ENCODE results near the gene USP10.
"Not testable (repeated sequence)": the region's sequence is repeated elsewhere in the genome, so short reads cannot be mapped to it uniquely, and the experiment has no call there.

USP10 gene

GRCh38 chr16:84683691-84684591 lies 15.9 kb upstream of the USP10 start:
- no peak overlapping the region for H3K27ac ChIP-seq
- TF ChIP-seq CTCF (conservative IDR thresholded peaks at IDR 0.05) = no peak

- TF ChIP-seq CTCF (conservative IDR thresholded peaks at IDR 0.05) = no peak
Observed at GRCh38 chr16:84684592-84684965, 15.2 kb upstream of the USP10 start.

GRCh38 chr16:84685210-84685609 lies 14.6 kb upstream of the USP10 start:
- TF ChIP-seq CTCF (conservative IDR thresholded peaks at IDR 0.05) = no peak
- no peak overlapping the region for H3K27ac ChIP-seq

More at GRCh38 chr16:84684592-84684965, 15.2 kb upstream of the USP10 start:
- H3K27ac ChIP-seq = no peak overlapping the region

- no peak for TF ChIP-seq CTCF (conservative IDR thresholded peaks at IDR 0.05)
- no peak overlapping the region for H3K27ac ChIP-seq
Observed at GRCh38 chr16:84686707-84687298, 13.0 kb upstream of the USP10 start.

- TF ChIP-seq CTCF (conservative IDR thresholded peaks at IDR 0.05) = no peak
- H3K27ac ChIP-seq = no peak overlapping the region
Observed at GRCh38 chr16:84687715-84688114, 12.1 kb upstream of the USP10 start.

- H3K27ac ChIP-seq = not testable (repeated sequence)
Observed at GRCh38 chr16:84688163-84688562, 11.6 kb upstream of the USP10 start.

GRCh38 chr16:84689111-84689510 lies 10.7 kb upstream of the USP10 start:
- no peak overlapping the region for H3K27ac ChIP-seq
- no peak for TF ChIP-seq CTCF (conservative IDR thresholded peaks at IDR 0.05)
